ENCODE data around the gene NDUFB6. TPM values are rescaled to one million over a fixed set of nuclear protein-coding genes. Genes with fewer than 3 reads are reported as not detected.

NDUFB6 gene
- total and polyA plus RNA-seq, 2 of the 4 experiments (the other 2 are of a cell fraction) = 24.2 to 51.0 TPM

- no CpG with 5 or more reads among the region's 37 CpGs for WGBS, 2 experiments (ENCODE audit: extremely low coverage in 2 of 2, insufficient read length in 1 of 2)
- Histone ChIP-seq H2AFZ (replicated peaks; ENCODE audit: low read length, poor library complexity) (peak within 1 kb of the TSS; percentile 91), H3K9me3 (ENCODE audit: control insufficient read depth, insufficient read depth, low read length) (no peaks in the 10 kb centered on the region), H2BK15ac (ENCODE audit: low read depth, low read length) (0 out of 3 replicates have a peak within 1 kb of the TSS, but pooled peaks have one; percentile 25), H3K4me1 (ENCODE audit: control insufficient read depth, insufficient read depth, low read length) (peaks cover 3% of the 10 kb centered on the region), H3K79me1 (ENCODE audit: low read depth in 1 of 2, low read length in 2 of 2) (peaks cover 27% of the 10 kb centered on the region in 2 experiments; a peak in 3 of 4 replicates), H3K23ac (ENCODE audit: low read depth, low read length) (peak within 1 kb of the TSS; percentile 86), H2AK9ac (replicated peaks; ENCODE audit: low read depth, low read length, poor library complexity) (peak within 1 kb of the TSS; percentile 68), H2BK120ac (ENCODE audit: low read depth, low read length) (peak within 1 kb of the TSS; percentile 86), H4K20me1 (ENCODE audit: insufficient read depth, low read length) (no peaks in the 10 kb centered on the region), H3K27ac (ENCODE audit: insufficient read depth, low read length) (peak within 1 kb of the TSS; percentile 91), H4K5ac (ENCODE audit: low read depth, low read length) (peak within 1 kb of the TSS; percentile 66), H4K8ac (ENCODE audit: low read depth in 2 of 2, low read length in 2 of 2) (peak within 1 kb of the TSS; percentile 31 to 69; a peak in 3 of 4 replicates), H3K9me1 (ENCODE audit: insufficient read depth, low read length) (no peaks in the 10 kb centered on the region), H3K14ac (replicated peaks; ENCODE audit: low read depth, low read length) (peak within 1 kb of the TSS; percentile 75), H3K27me3 (ENCODE audit: control insufficient read depth, insufficient read depth, low read length) (no peaks in the 10 kb centered on the region), H2BK5ac (ENCODE audit: low read depth, low read length, poor library complexity, severe bottlenecking) (peak within 1 kb of the TSS; percentile 90), H3K56ac (ENCODE audit: extremely low read depth, insufficient read depth, low read length) (peak within 1 kb of the TSS; percentile 82), H4K91ac (ENCODE audit: insufficient read depth, low read depth, low read length) (peak within 1 kb of the TSS; percentile 56), H3K4ac (ENCODE audit: low read depth, low read length) (peak within 1 kb of the TSS; percentile 71), H3K36me3 (ENCODE audit: control insufficient read depth, insufficient read depth, low read length) (no peaks in the 10 kb centered on the region), H3K4me3 (ENCODE audit: insufficient read depth, low read depth, low read length) (peak within 1 kb of the TSS; percentile 86), H2BK20ac (ENCODE audit: low read depth, low read length) (no peak within 1 kb of the TSS; the same call in none of the 2 replicates), H2AK5ac (ENCODE audit: low read depth, low read length) (peak within 1 kb of the TSS; percentile 10; the same call in 1 of the 2 replicates), H3K9ac (ENCODE audit: low read depth, low read length) (peak within 1 kb of the TSS; percentile 92), H3K4me2 (ENCODE audit: low read depth, low read length) (peak within 1 kb of the TSS; percentile 90), H3K18ac (ENCODE audit: low read depth, low read length) (peak within 1 kb of the TSS; percentile 81)
- POLR2A ChIA-PET (ENCODE audit: unreplicated experiment) = interaction anchor here (0.6 to 1.2 kb wide), 2 partner anchors 7 to 19 kb away, joined by 3 to 4 read pairs; no protein-coding TSS in a partner anchor
- CTCF ChIA-PET = interaction anchor here (0.6 to 1.5 kb wide), 11 partner anchors 9 to 528 kb away, joined by 3 to 16 read pairs (median 4); no protein-coding TSS in a partner anchor
- dilution Hi-C loops (cut with HindIII; ENCODE audit: low sequenced_read_pairs, unreplicated experiment) = no loop called here
- intact Hi-C loops (cut with micrococcal nuclease) = loop anchor here (1.0 kb wide), 4 partner anchors 24 to 147 kb away; partner anchors contain the start of gene ACO1
- ATAC-seq (ENCODE audit: low read depth) (peak; percentile 95), DNase-seq (peak; percentile 93)
- in situ Hi-C loops (cut with MboI; ENCODE audit: low sequenced_read_pairs) = no loop called here
- no TSS peak for BruUV-seq (replicated peaks)
- TF ChIP-seq CEBPB (IDR thresholded peaks at IDR 0.05; ENCODE audit: low read depth, low read length) = no peak
- TF ChIP-seq NFE2L2 (IDR thresholded peaks at IDR 0.05; ENCODE audit: low read depth, low read length) = no peak
- 0 out of 2 replicates have a peak, but pooled peaks have one; percentile 35 for TF ChIP-seq MAZ (IDR thresholded peaks at IDR 0.05; ENCODE audit: borderline replicate concordance, low read depth, low read length)
- no peak for TF ChIP-seq FOS (IDR thresholded peaks at IDR 0.05; ENCODE audit: low read depth, low read length)
- no peak for TF ChIP-seq RCOR1 (IDR thresholded peaks at IDR 0.05; ENCODE audit: insufficient replicate concordance, low read length)
- peak; percentile 32; the same call in 1 of the 2 replicates for TF ChIP-seq CTCF (conservative IDR thresholded peaks at IDR 0.05; ENCODE audit: low read depth, low read length)
- peak; percentile 78 for TF ChIP-seq POLR2A (IDR thresholded peaks at IDR 0.05; ENCODE audit: low read depth, low read length)
- TF ChIP-seq RAD21 (IDR thresholded peaks at IDR 0.05; ENCODE audit: low read length) = peak; percentile 34; the same call in 1 of the 2 replicates
- TF ChIP-seq CHD1 (IDR thresholded peaks at IDR 0.05; ENCODE audit: low read depth, low read length) = no peak
- TF ChIP-seq MAFK (IDR thresholded peaks at IDR 0.05; ENCODE audit: low read depth, low read length) = no peak
- TF ChIP-seq RFX5 (IDR thresholded peaks at IDR 0.05; ENCODE audit: low read depth, low read length) = no peak
- TF ChIP-seq, protein P1, sequence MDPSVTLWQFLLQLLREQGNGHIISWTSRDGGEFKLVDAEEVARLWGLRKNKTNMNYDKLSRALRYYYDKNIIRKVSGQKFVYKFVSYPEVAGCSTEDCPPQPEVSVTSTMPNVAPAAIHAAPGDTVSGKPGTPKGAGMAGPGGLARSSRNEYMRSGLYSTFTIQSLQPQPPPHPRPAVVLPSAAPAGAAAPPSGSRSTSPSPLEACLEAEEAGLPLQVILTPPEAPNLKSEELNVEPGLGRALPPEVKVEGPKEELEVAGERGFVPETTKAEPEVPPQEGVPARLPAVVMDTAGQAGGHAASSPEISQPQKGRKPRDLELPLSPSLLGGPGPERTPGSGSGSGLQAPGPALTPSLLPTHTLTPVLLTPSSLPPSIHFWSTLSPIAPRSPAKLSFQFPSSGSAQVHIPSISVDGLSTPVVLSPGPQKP (IDR thresholded peaks at IDR 0.05; ENCODE audit: borderline replicate concordance, low read depth, low read length) = no peak
- peak; percentile 82; the same call in 1 of the 2 replicates for TF ChIP-seq MXI1 (IDR thresholded peaks at IDR 0.05; ENCODE audit: borderline replicate concordance, low read depth, low read length)
- TF ChIP-seq BHLHE40 (IDR thresholded peaks at IDR 0.05; ENCODE audit: low read depth, low read length) = no peak
These were observed 46.8 kb downstream of the NDUFB6 start, which contains the start of gene RIGI for GRCh38 chr9:32526041-32526706. Gene RIGI (minus strand): TSS chr9:32526196. CDS start chr9:32526166, 30 bp downstream.

Measured in IMR-90 (cell line).